HUES48 (cell line): ENCODE measurements around the gene WDR20.

ENCODE experiments used
- H3K27ac ChIP-seq: one replicate; pipeline ENCODE4 v1.7.0; 2013; ENCODE audit warnings: low read depth, low read length, inconsistent platforms
- H3K27me3 ChIP-seq: 2 replicates; pipeline ENCODE4 v1.6.1; 2013; ENCODE audit warnings: mild to moderate bottlenecking, low read length; ENCODE audit not compliant: control insufficient read depth, insufficient read depth
- H3K36me3 ChIP-seq: 2 replicates; pipeline ENCODE4 v1.6.1; 2013; ENCODE audit warnings: low read length; ENCODE audit not compliant: control insufficient read depth, insufficient read depth
- H3K4me1 ChIP-seq: 2 replicates; pipeline ENCODE4 v1.6.1; 2013; ENCODE audit warnings: mild to moderate bottlenecking, low read length; ENCODE audit not compliant: control insufficient read depth, insufficient read depth
- H3K4me3 ChIP-seq: 2 replicates; pipeline ENCODE4 v1.5.1; 2013; ENCODE audit warnings: mild to moderate bottlenecking, low read depth, low read length
- H3K9ac ChIP-seq: 2 replicates; pipeline ENCODE4 v1.6.1; 2013; ENCODE audit warnings: mild to moderate bottlenecking, low read depth, low read length, moderate library complexity
- H3K9me3 ChIP-seq: 2 replicates; pipeline ENCODE4 v1.6.1; 2013; ENCODE audit warnings: low read length; ENCODE audit not compliant: control insufficient read depth, insufficient read depth

WDR20 gene

GRCh38 chr14:102197317-102197853 is 57.7 kb downstream of the WDR20 start:
- Histone ChIP-seq H3K4me3 (no peak overlapping the region), H3K4me1 (peaks cover 23% of the 10 kb centered on the region), H3K27me3 (no peaks in the 10 kb centered on the region), H3K9ac (no peak overlapping the region), H3K9me3 (no peaks in the 10 kb centered on the region), H3K27ac (no peak overlapping the region), H3K36me3 (peaks cover 34% of the 10 kb centered on the region)

DNA sequence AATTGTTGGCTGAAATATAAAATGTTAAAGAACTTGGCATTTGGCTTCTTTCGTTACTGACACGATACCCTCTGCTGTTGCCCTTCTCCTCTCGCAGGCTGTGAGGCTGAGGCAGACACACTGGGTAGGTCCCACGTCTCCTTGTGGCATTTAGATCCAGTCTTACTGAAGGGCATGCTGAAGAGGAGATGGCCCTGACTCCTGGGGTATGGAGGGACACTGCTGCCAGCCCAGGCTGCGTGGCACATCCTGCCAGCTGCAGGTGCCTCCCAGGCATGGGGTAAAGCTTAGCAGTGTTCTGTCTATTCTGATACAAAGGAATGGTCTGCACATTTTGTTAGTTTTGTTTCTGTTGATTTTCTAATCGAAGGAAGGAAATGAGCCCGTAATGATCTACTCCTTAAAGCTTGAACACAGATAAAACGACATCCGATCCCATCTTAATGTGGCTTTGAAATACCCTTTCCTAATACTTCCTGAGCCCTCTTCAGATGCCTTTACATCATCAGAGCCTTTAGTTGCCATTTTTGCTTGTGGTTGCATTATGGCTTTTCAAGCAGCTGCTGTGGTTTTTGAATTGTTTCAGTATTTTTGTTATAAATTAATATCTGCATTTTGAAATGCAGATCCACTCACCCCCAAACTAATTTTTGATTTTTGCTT is 61.1 kb downstream of the WDR20 start:
- Histone ChIP-seq H3K4me3 (no peak overlapping the region), H3K4me1 (peaks cover 4% of the 10 kb centered on the region; the same call in 1 of the 2 replicates), H3K27me3 (no peaks in the 10 kb centered on the region), H3K36me3 (peaks cover 37% of the 10 kb centered on the region), H3K9me3 (no peaks in the 10 kb centered on the region), H3K9ac (no peak overlapping the region), H3K27ac (no peak overlapping the region)

GRCh38 chr14:102201353-102201738 is 61.6 kb downstream of the WDR20 start:
- no peaks in the 10 kb centered on the region for H3K9me3 ChIP-seq
- H3K27me3 ChIP-seq = no peaks in the 10 kb centered on the region
- no peaks in the 10 kb centered on the region for H3K4me1 ChIP-seq
- no peak overlapping the region for H3K27ac ChIP-seq
- H3K9ac ChIP-seq = no peak overlapping the region
- no peak overlapping the region for H3K4me3 ChIP-seq
- peaks cover 36% of the 10 kb centered on the region for H3K36me3 ChIP-seq

GRCh38 chr14:102201776-102202175 is 62.1 kb downstream of the WDR20 start:
- H3K27ac ChIP-seq = no peak overlapping the region
- peaks cover 36% of the 10 kb centered on the region for H3K36me3 ChIP-seq
- H3K9me3 ChIP-seq = no peaks in the 10 kb centered on the region
- H3K27me3 ChIP-seq = no peaks in the 10 kb centered on the region
- H3K4me1 ChIP-seq = no peaks in the 10 kb centered on the region
- no peak overlapping the region for H3K9ac ChIP-seq
- H3K4me3 ChIP-seq = no peak overlapping the region

DNA sequence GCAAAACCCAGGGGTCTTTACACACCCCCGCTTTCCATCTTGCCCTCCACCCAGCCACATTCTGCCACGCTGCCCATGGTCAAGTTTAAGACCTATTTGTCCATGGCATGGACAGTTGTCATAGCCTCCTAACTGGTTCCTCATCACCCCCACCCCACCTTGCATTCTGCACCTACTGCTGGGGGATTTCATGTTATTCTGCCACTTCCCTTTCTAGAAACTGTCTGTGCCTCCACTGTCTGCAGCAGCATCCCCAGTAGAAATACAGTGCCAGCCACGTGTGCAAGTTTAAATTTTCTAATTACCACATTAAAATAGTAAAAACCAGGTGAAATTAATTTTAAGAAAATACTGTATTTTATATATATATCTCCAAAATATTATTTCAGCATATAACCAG is 63.2 kb downstream of the WDR20 start:
- Histone ChIP-seq H3K4me1 (no peaks in the 10 kb centered on the region), H3K27me3 (no peaks in the 10 kb centered on the region), H3K9me3 (no peaks in the 10 kb centered on the region), H3K9ac (no peak overlapping the region), H3K4me3 (no peak overlapping the region), H3K27ac (no peak overlapping the region), H3K36me3 (peaks cover 34% of the 10 kb centered on the region)

GRCh38 chr14:102203382-102203781 is 63.7 kb downstream of the WDR20 start:
- Histone ChIP-seq H3K9ac (no peak overlapping the region), H3K36me3 (peaks cover 31% of the 10 kb centered on the region), H3K27me3 (no peaks in the 10 kb centered on the region), H3K9me3 (no peaks in the 10 kb centered on the region), H3K4me1 (no peaks in the 10 kb centered on the region), H3K27ac (no peak overlapping the region), H3K4me3 (no peak overlapping the region)

DNA sequence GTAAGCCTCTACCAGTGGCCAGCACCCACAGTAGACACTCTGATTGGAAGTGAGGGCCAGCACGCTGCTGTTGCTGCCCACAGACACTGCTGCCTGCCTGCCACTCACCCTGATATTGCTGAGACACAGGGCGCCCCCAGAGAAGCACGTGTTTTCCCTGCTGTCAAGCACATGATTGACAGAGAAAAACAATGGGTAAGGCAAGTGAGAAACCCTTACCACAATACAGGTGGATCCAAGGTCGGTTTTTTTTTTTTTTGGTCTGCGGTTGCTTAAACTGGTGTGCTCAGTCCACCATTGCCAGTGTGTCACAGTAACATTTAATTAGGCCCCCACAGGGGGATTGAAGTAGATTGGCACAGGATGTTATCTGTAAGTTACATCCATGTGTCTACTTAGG is 65.9 kb downstream of the WDR20 start:
- H3K4me1 ChIP-seq = no peaks in the 10 kb centered on the region
- H3K27me3 ChIP-seq = no peaks in the 10 kb centered on the region
- H3K27ac ChIP-seq = no peak overlapping the region
- H3K9ac ChIP-seq = no peak overlapping the region
- H3K9me3 ChIP-seq = no peaks in the 10 kb centered on the region
- peaks cover 27% of the 10 kb centered on the region for H3K36me3 ChIP-seq
- H3K4me3 ChIP-seq = no peak overlapping the region

DNA sequence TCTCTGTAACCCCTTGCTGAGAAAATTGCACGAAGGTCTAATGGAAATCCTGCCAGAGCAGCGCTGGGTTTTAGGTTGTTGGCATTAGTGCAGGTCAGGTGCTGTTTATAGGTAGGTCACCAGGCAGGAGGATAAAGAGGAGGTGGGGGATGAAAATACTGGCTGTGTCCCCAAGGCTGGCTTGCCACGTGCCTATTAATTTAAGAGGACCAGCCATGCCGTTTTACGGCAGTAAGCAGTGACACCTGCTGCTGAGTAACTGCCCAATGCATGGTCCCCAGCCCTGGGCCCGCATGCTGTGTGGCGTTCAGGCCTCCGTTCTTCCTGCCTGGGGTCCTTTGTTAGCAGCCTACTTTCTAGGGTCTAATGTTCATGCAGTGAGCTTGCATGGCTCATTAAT is 67.2 kb downstream of the WDR20 start:
- Histone ChIP-seq H3K4me1 (no peaks in the 10 kb centered on the region), H3K9ac (no peak overlapping the region), H3K27ac (no peak overlapping the region), H3K4me3 (no peak overlapping the region), H3K9me3 (no peaks in the 10 kb centered on the region), H3K36me3 (peaks cover 30% of the 10 kb centered on the region), H3K27me3 (no peaks in the 10 kb centered on the region)

DNA sequence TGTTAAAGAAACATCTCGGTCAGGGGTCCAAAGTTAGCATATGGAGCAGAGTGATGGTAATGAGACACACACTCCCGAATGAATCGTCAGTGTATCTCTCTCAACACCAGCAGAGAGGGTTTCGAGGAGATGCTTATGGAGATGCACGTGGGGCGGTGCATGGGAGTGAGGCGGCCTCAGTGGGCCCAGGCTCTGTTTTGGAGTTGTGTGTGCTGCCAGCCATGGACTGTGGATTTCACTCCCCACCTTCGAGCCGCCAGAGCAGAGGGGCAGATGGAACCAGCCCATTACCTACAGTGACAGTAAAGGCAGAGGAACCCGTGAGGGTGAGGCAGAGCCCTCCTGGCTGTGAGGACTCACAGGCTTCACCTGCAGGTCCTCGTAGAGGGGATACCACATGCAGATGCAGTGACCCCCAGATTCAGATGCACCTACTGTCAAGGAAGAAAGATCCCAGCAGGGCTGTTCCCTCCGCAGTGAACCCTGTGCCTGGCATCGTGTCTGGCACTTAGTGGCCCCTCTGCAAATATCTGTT is 68.2 kb downstream of the WDR20 start:
- no peaks in the 10 kb centered on the region for H3K9me3 ChIP-seq
- H3K27ac ChIP-seq = no peak overlapping the region
- no peaks in the 10 kb centered on the region for H3K27me3 ChIP-seq
- H3K9ac ChIP-seq = no peak overlapping the region
- peaks cover 30% of the 10 kb centered on the region for H3K36me3 ChIP-seq
- no peaks in the 10 kb centered on the region for H3K4me1 ChIP-seq
- no peak overlapping the region for H3K4me3 ChIP-seq

- Histone ChIP-seq H3K9me3 (no peaks in the 10 kb centered on the region), H3K36me3 (peaks cover 30% of the 10 kb centered on the region), H3K4me3 (no peak overlapping the region), H3K4me1 (no peaks in the 10 kb centered on the region), H3K27me3 (no peaks in the 10 kb centered on the region), H3K27ac (no peak overlapping the region), H3K9ac (no peak overlapping the region)
Observed at GRCh38 chr14:102208741-102209140, 69.0 kb downstream of the WDR20 start.

GRCh38 chr14:102209224-102209966 is 69.7 kb downstream of the WDR20 start:
- H3K36me3 ChIP-seq = peaks cover 28% of the 10 kb centered on the region
- no peaks in the 10 kb centered on the region for H3K4me1 ChIP-seq
- H3K9ac ChIP-seq = no peak overlapping the region
- no peaks in the 10 kb centered on the region for H3K9me3 ChIP-seq
- H3K4me3 ChIP-seq = no peak overlapping the region
- no peak overlapping the region for H3K27ac ChIP-seq
- H3K27me3 ChIP-seq = no peaks in the 10 kb centered on the region
